HG02763 (cell line): Measurements from ENCODE around the gene LEF1.
A peak's percentile ranks its signal among the peaks of the same experiment; 100 is the strongest.
"Not testable (repeated sequence)": the region's sequence is repeated elsewhere in the genome, so short reads cannot be mapped to it uniquely, and the experiment has no call there.

Source experiments
- ATAC-seq: cut with Tn5 transposase; IDR thresholded peaks from one replicate; pipeline ENCODE4 v1.9.1; 2021; ENCODE audit warnings: mild to moderate bottlenecking, moderate library complexity; ENCODE audit not compliant: unreplicated experiment

Gene LEF1

DNA sequence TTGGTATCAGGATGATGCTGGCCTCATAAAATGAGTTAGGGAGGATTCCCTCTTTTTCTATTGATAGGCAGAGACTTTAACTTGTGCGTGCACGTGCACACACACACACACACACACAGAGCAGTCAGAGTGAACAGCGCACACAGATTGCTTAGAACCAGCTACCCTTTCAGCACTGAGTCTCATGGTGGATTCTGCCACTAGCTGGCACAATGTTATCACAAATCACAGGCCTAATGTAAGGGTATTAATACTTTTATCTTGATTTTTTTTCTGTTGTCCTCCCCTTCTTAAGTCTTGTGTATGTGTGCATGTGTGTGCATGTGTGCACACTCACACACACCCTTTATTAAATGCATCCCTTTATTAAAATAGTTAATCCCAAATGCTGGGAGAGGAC is 125.8 kb downstream of the LEF1 start:
- ATAC-seq: no peak

GRCh38 chr4:108037884-108038283 is 130.8 kb downstream of the LEF1 start:
- ATAC-seq: no peak

GRCh38 chr4:108036213-108036612 is 132.5 kb downstream of the LEF1 start:
- peak; percentile 95 for ATAC-seq

- no peak for ATAC-seq
These were observed 133.0 kb downstream of the LEF1 start for GRCh38 chr4:108035691-108036090.

DNA sequence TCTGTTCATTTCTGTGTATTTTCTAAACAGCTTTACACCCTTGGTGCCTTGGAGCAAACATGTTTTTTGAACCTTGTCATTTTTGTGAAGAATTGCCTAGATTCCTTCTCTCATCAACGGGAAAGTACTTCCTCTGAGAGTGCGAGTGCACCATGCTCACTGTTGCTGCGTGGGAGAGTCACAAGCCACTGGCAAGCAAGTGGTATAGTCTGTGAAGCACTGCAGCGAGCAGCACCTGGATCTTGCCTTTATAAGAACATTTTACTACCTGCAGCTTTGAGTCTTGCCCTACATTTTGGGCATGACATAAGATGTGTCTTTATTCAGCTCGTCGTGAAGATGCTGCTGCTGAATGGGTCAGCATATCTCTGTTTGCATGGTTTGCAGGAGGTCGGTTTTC is 134.2 kb downstream of the LEF1 start:
- ATAC-seq: no peak

- ATAC-seq: no peak
These were observed 135.4 kb downstream of the LEF1 start for GRCh38 chr4:108033348-108033747.

DNA sequence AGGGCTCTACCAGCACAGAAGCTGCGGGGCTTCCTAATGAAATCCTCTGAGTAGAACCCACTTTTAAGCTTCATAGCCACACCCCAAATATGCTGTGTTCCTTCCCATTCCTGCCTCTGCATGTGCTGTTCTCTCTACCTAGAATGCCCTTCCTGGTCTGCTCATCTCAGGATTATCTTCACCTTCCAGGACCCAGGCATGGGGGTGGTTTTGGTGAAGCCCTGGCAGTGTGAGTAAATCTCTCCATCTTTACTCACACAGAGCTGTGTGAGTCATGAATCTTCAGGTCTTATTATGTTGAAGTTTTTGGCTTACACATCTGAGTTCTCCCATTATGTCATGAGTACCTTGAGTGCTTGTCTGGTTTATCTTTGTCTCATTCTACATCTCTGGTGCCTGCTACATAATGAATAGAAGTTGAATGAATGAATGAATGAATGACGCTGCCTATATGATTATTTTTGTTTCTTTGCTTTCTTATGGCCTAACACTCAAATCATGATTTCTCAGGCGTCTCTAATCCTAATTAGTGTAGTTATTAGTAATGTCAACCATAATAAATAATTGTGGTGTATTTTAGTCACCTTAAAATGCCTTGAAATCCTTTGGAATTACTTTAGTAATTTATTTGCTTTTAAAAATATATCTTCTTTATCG is 137.2 kb downstream of the LEF1 start:
- no peak for ATAC-seq

- peak; percentile 94 for ATAC-seq
These were observed 138.4 kb downstream of the LEF1 start for GRCh38 chr4:108030332-108030731.

GRCh38 chr4:108029731-108030130 is 139.0 kb downstream of the LEF1 start:
- no peak for ATAC-seq

- ATAC-seq: no peak
These were observed 139.6 kb downstream of the LEF1 start for GRCh38 chr4:108029016-108029720.

- no peak for ATAC-seq
These were observed 143.9 kb downstream of the LEF1 start for GRCh38 chr4:108024878-108025165.

DNA sequence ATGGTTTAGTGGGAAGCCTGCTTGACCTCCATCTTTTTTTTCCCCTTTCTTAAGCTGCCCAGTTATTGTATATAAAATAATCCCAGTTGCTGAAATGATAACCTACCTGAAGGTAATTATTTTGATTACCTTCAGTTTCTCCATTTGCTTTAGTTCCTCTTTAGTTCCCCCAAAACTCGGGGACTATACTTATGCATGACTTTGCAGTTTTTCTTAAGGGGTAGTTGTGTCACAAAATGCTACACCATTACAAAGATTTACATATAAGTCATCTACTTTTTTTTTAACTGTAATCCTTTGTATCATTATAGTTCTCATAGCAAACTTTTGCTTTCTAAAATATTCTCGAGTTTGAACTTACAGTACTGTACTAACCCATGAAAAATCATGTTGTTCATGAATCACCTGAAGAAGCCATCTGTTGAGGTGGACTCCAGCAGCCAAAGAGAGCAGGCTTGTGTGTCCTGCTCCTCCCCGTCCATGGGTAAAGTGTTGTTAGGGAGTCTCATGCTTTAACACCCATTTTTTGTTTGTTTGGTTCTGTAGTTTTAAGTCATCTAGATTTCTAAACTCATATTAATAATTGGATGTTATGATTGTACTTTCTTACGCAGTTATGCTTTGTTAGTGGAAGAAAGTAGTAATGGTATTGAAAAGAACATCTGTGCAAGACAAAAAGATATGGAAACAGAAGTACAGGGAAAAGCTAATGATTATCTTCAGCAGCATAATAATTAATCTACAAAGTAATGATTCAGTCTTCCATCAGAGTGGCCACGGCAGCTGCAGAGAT is 144.5 kb downstream of the LEF1 start:
- ATAC-seq: no peak

DNA sequence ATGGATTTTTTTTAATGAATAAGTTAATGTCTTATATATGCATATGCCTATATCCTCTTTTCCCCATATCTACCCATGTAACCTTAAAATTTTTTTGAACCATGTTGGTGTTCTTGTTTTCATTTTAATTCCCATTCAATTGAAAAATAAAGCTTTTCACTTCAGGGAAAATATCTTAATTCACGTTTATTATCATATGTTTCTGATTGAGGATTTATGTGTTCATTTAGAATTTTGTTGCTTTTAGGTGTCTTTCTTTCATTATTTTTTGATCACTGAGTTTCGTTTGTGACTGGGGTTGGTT is 149.9 kb downstream of the LEF1 start:
- no peak for ATAC-seq

DNA sequence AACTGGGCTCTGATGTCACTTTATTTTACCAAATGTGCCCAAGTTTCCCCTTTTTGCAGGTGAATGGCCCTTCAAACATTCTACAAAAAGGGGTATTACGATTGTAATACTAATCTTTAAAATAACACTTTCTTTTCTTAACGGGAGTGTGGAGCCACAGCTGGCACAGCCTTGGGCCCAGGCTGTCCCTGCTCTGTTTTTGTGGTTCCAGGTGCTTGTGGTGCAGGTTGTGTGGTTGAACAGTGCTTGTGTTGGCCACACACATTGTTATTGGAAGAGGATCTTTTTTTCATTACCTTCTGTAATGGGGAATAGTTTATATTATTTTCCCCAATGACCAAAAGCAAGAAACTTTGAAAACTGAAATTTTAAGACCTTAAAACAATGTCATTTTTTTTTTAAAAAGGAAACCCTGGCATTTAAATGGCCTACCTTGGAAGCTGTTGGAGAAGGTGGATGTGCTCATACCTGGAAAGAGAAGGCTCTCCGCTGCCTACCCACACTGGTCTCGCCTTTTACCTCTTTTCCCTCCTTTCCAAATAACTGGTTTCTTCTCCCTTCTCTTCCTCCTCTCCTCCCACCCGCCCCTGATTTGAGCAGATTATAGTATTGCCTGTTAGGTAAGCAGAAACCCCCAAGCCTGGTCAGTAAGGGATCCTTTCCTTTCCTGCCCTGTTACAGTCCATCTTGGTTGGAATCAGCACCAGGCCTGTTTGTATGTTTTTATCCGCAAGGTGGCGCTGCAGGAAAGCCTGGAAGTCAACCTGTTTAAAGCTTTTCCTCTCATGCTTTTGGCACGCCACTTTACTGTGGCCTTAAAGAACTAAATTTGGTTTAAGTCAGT is 150.5 kb downstream of the LEF1 start:
- peak; percentile 87 for ATAC-seq

- ATAC-seq: no peak
These were observed 154.8 kb downstream of the LEF1 start for GRCh38 chr4:108013955-108014354.

- no peak for ATAC-seq
These were observed 155.4 kb downstream of the LEF1 start for GRCh38 chr4:108013327-108013726.

DNA sequence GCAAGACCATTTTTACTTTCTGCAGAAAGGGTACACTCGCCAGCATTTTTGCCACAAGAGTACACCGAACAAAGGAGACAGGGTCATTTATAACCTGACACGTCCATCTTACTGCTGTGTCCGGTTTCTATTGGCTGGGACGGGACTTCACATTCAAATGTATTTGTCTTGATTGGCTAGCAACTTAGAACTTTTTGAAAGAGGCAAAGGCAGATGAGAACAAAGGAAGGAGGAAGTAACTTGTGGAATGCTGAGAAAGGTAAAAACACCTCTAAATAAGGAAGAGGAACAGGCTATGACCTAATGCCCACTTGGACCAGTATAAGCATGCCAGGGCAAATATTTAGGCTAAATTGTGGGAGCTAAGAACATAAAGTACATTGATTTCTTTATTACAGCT is 156.3 kb downstream of the LEF1 start:
- not testable (repeated sequence) for ATAC-seq

- no peak for ATAC-seq
These were observed 158.6 kb downstream of the LEF1 start for GRCh38 chr4:108010167-108010566.

GRCh38 chr4:108008721-108009120 is 160.0 kb downstream of the LEF1 start:
- no peak for ATAC-seq

- no peak for ATAC-seq
These were observed 160.7 kb downstream of the LEF1 start for GRCh38 chr4:108007984-108008383.

- no peak for ATAC-seq
These were observed 162.4 kb downstream of the LEF1 start for GRCh38 chr4:108006361-108006760.
